Fibroblast of lung (primary cell): ENCODE results near the gene JUP.

Experiments used
- CTCF ChIP-seq, 2 donors: IDR thresholded peaks in 1 of 2; conservative IDR thresholded peaks in 1 of 2; 1 replicate in 1 of 2; 2 replicates in 1 of 2; pipeline ENCODE4 v1.5.1; 2011 to 2012; ENCODE audit warnings: low read length in 2 of 2, control low read depth in 1 of 2, inconsistent platforms in 1 of 2, low read depth in 1 of 2, mild to moderate bottlenecking in 1 of 2
- EZH2 ChIP-seq: IDR thresholded peaks from 2 replicates; pipeline ENCODE4 v1.5.1; 2012; ENCODE audit warnings: low read length, control low read depth, mild to moderate bottlenecking; ENCODE audit errors: missing control alignments

GRCh38 chr17:41782142-41782541 is 4.4 kb downstream of the JUP start:
- no peak for TF ChIP-seq CTCF (conservative IDR thresholded peaks at IDR 0.05 in 1 of 2, IDR thresholded peaks at IDR 0.05 in 1 of 2; ENCODE audit: low read depth in 1 of 2, low read length in 2 of 2)
- no peak for TF ChIP-seq EZH2
